GM23338 (cell line): ENCODE results near the gene IL36B.

Source experiments
- CREB1 ChIP-seq: fragments of 250-450 bp; sonication (Bioruptor Pico); IDR thresholded peaks from 2 replicates; pipeline ENCODE4 v1.5.0; 2020; ENCODE audit warnings: low read depth, mild to moderate bottlenecking, moderate library complexity
- CTCF ChIP-seq, 2 experiments: fragments of 200-600 bp in 1 of 2; sonication (generic) in 1 of 2; conservative IDR thresholded peaks; 2 replicates each; pipeline versions ENCODE4 v1.5.1 to v1.6.1; 2016 to 2017; ENCODE audit warnings: antibody characterized with exemption in 2 of 2, low read depth in 2 of 2, mild to moderate bottlenecking in 2 of 2, moderate library complexity in 1 of 2
- ETS1 ChIP-seq: IDR thresholded peaks from 2 replicates; pipeline ENCODE4 v1.6.1; 2016; ENCODE audit warnings: antibody characterized with exemption
- EZH2 ChIP-seq: fragments of 200-600 bp; sonication (generic); IDR thresholded peaks from one replicate; pipeline ENCODE4 v1.8.0; 2017; ENCODE audit warnings: antibody characterized with exemption, mild to moderate bottlenecking, low read depth; ENCODE audit not compliant: unreplicated experiment
- EZH2phosphoT487 ChIP-seq: fragments of 200-600 bp; sonication (generic); IDR thresholded peaks from one replicate; pipeline ENCODE4 v1.8.1; 2018; ENCODE audit warnings: antibody characterized with exemption; ENCODE audit not compliant: unreplicated experiment
- JUNB ChIP-seq: IDR thresholded peaks from one replicate; pipeline ENCODE4 v1.6.1; 2016; ENCODE audit warnings: antibody characterized with exemption; ENCODE audit not compliant: unreplicated experiment
- NANOG ChIP-seq: IDR thresholded peaks from 2 replicates; pipeline ENCODE4 v1.6.1; 2016; ENCODE audit warnings: antibody characterized with exemption, borderline replicate concordance
- POLR2AphosphoS5 ChIP-seq: IDR thresholded peaks from 2 replicates; pipeline ENCODE4 v1.6.1; 2016; ENCODE audit warnings: antibody characterized with exemption, low read depth
- REST ChIP-seq: IDR thresholded peaks from one replicate; pipeline ENCODE4 v1.6.1; 2018; ENCODE audit warnings: antibody characterized with exemption; ENCODE audit not compliant: unreplicated experiment
- STAT1 ChIP-seq: IDR thresholded peaks from one replicate; pipeline ENCODE4 v1.6.1; 2016; ENCODE audit warnings: antibody characterized with exemption; ENCODE audit not compliant: unreplicated experiment
- ZNF114 ChIP-seq: fragments of 250-450 bp; sonication (Bioruptor Pico); IDR thresholded peaks from 2 replicates; pipeline ENCODE4 v1.5.0; 2020; ENCODE audit warnings: mild to moderate bottlenecking, moderate library complexity

- TF ChIP-seq CTCF (conservative IDR thresholded peaks at IDR 0.05; ENCODE audit: low read depth in 2 of 2): peak; percentile 55 to 58
- TF ChIP-seq CREB1 (CRISPR knock-in tag): no peak
- TF ChIP-seq POLR2AphosphoS5: no peak
- TF ChIP-seq REST: no peak
- TF ChIP-seq EZH2phosphoT487: no peak
- no peak for TF ChIP-seq NANOG
- no peak for TF ChIP-seq JUNB
- TF ChIP-seq EZH2: no peak
- TF ChIP-seq ZNF114 (CRISPR knock-in tag): no peak
- no peak for TF ChIP-seq STAT1
- TF ChIP-seq ETS1: no peak
These were observed 10.8 kb downstream of the IL36B start for GRCh38 chr2:113041871-113042270.
